ENCODE data around the gene USP30. TPM values are rescaled to one million over a fixed set of nuclear protein-coding genes. Genes with fewer than 3 reads are reported as not detected.

The USP30 gene
- total RNA-seq, 4 donors from 2014 or later, result 6.4 to 21.2 (median 13.3) TPM

DNA sequence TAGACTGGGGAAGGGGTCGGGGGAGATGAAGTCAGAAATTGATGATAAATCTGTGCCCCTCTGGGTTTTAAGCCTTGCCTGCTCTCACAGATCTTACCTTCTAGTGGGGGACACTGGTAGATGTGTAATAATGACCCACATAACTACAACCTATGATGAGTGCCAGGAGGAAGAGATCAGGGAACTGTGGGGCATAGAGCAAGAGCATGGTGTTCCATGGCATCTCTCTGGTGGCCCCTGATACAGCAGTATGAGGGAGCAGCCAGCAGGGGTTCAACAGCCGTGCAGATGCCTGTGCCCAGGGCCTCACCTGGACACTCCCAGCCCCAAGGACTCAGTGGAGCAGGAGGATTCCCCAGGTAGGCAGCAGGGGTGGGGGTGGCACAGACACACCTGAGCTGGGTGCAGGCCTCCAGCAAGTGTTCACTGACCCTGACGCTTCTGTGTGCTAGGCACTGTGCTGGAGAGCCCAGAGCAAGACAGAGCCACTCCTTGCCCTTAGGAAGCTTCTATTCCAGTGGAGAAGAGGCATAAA is 69.0 kb downstream of the USP30 start:
- H3K27ac ChIP-seq, result peak overlapping the region; percentile 93 to 99 (median 97)
- H3K36me3 ChIP-seq, result peaks cover 0 to 10% of the 10 kb centered on the region in 2 donors
- H3K4me1 ChIP-seq, result peaks cover 54 to 68% of the 10 kb centered on the region in 2 donors
- intact Hi-C loops (cut with DNase I; ENCODE audit: low total_unique reads), result no loop called here
- ATAC-seq (no peak), DNase-seq (no peak)
- in situ Hi-C loops (cut with MboI; ENCODE audit: low sequenced_read_pairs in 4 of 4), result loop anchor here in 1 of 4 donors (25.0 kb wide), 1 partner anchor 434 kb away; no protein-coding TSS in a partner anchor
- TF ChIP-seq CTCF (IDR thresholded peaks at IDR 0.05 in 4 of 5, conservative IDR thresholded peaks at IDR 0.05 in 1 of 5), result no peak
- no peak for TF ChIP-seq POLR2A (IDR thresholded peaks at IDR 0.05)
- no peaks in the 10 kb centered on the region for H3K27me3 ChIP-seq
- no peaks in the 10 kb centered on the region for H3K9me3 ChIP-seq
- peak overlapping the region; percentile 18 to 78 (median 67) for H3K4me3 ChIP-seq

GRCh38 chr12:109124878-109125648 is 72.7 kb downstream of the USP30 start:
- DNase-seq, result peak; percentile 65 to 66
- intact Hi-C loops (cut with DNase I; ENCODE audit: low total_unique reads) (no loop called here), in situ Hi-C loops (cut with MboI; ENCODE audit: low sequenced_read_pairs in 4 of 4) (loop anchor here in 1 of 4 donors (25.0 kb wide), 1 partner anchor 438 kb away; no protein-coding TSS in a partner anchor)
- no peaks in the 10 kb centered on the region for H3K9me3 ChIP-seq
- peaks cover 73 to 81% of the 10 kb centered on the region in 2 donors for H3K4me1 ChIP-seq
- no peaks in the 10 kb centered on the region for H3K27me3 ChIP-seq
- TF ChIP-seq POLR2A (IDR thresholded peaks at IDR 0.05), result peak in 1 of 2 donors; percentile 52
- no peak for TF ChIP-seq CTCF (IDR thresholded peaks at IDR 0.05 in 4 of 5, conservative IDR thresholded peaks at IDR 0.05 in 1 of 5)
- peaks cover 0 to 1% of the 10 kb centered on the region in 2 donors for H3K36me3 ChIP-seq
- ATAC-seq, result peak; percentile 49 to 50
- H3K27ac ChIP-seq, result peak overlapping the region; percentile 93 to 99 (median 97)
- H3K4me3 ChIP-seq, result peak overlapping the region in 3 of 4 donors; percentile 12 to 78 (median 28)

DNA sequence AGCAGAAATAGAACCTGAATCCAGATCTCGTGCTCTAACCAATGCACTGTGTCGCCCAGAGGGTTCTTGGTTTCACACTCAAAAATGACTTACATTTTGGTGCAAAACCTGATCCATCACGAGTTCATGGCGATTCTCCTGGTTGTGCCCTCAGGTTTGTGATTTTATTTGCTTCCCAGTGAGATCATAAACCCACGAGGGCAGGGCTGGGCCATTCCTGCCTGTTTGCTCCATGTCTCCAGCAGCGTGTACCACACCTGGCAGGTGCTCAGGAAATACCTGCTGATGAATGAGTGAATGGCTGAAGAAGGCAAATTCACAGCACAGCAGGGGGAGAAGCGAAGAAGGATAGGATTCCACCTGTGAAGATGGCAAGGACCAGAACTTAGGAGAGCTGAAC is 73.4 kb downstream of the USP30 start:
- peaks cover 73 to 83% of the 10 kb centered on the region in 2 donors for H3K4me1 ChIP-seq
- no peak for ATAC-seq

GRCh38 chr12:109126784-109127183 is 74.4 kb downstream of the USP30 start:
- H3K9me3 ChIP-seq, result no peaks in the 10 kb centered on the region
- H3K36me3 ChIP-seq, result no peaks in the 10 kb centered on the region
- in situ Hi-C loops (cut with MboI; ENCODE audit: low sequenced_read_pairs in 4 of 4), result no loop called here
- no peaks in the 10 kb centered on the region for H3K27me3 ChIP-seq
- peak overlapping the region; percentile 93 to 99 (median 97) for H3K27ac ChIP-seq
- DNase-seq, result no peak
- TF ChIP-seq POLR2A (IDR thresholded peaks at IDR 0.05) (no peak), CTCF (IDR thresholded peaks at IDR 0.05 in 4 of 5, conservative IDR thresholded peaks at IDR 0.05 in 1 of 5) (no peak)
- peak overlapping the region in 1 of 4 donors; percentile 78 for H3K4me3 ChIP-seq
- no peak for ATAC-seq
- intact Hi-C loops (cut with DNase I; ENCODE audit: low total_unique reads), result no loop called here
- peaks cover 68 to 76% of the 10 kb centered on the region in 2 donors for H3K4me1 ChIP-seq

More for the DNA sequence above, 73.4 kb downstream of the USP30 start:
- H3K9me3 ChIP-seq, result no peaks in the 10 kb centered on the region
- peak overlapping the region; percentile 93 to 99 (median 97) for H3K27ac ChIP-seq
- TF ChIP-seq POLR2A (IDR thresholded peaks at IDR 0.05), result no peak
- TF ChIP-seq CTCF (IDR thresholded peaks at IDR 0.05 in 4 of 5, conservative IDR thresholded peaks at IDR 0.05 in 1 of 5), result no peak
- DNase-seq, result no peak
- in situ Hi-C loops (cut with MboI; ENCODE audit: low sequenced_read_pairs in 4 of 4) (no loop called here), intact Hi-C loops (cut with DNase I; ENCODE audit: low total_unique reads) (no loop called here)
- peak overlapping the region in 1 of 4 donors; percentile 78 for H3K4me3 ChIP-seq
- H3K27me3 ChIP-seq, result no peaks in the 10 kb centered on the region
- no peaks in the 10 kb centered on the region for H3K36me3 ChIP-seq
